Large intestine (tissue), 3 donors: Measurements from ENCODE around the gene CLEC19A. TPM values are rescaled to one million over a fixed set of nuclear protein-coding genes. Genes with fewer than 3 reads are reported as not detected.

Source experiments
- DNase-seq, 2 donors: peaks; one replicate each; pipeline versions ENCODE4 v3.0.0 to v3.0.0-alpha.2; 2013
- H3K27ac ChIP-seq: one replicate; pipeline ENCODE4 v1.5.1; 2013; ENCODE audit warnings: low read length
- H3K27me3 ChIP-seq: 2 replicates; pipeline ENCODE4 v1.6.1; 2013; ENCODE audit warnings: low read length; ENCODE audit not compliant: control insufficient read depth, insufficient read depth
- H3K36me3 ChIP-seq: 2 replicates; pipeline ENCODE4 v1.6.1; 2013; ENCODE audit warnings: low read length; ENCODE audit not compliant: control insufficient read depth, insufficient read depth
- H3K4me1 ChIP-seq: one replicate; pipeline ENCODE4 v1.6.1; 2013; ENCODE audit warnings: low read length; ENCODE audit not compliant: control insufficient read depth, insufficient read depth
- H3K4me3 ChIP-seq: one replicate; pipeline ENCODE4 v1.5.1; 2013; ENCODE audit warnings: low read length
- H3K9me3 ChIP-seq: one replicate; pipeline ENCODE4 v1.6.1; 2013; ENCODE audit warnings: mild to moderate bottlenecking, low read depth, low read length, moderate library complexity; ENCODE audit not compliant: control insufficient read depth
- WGBS: methylation state at CpG from one replicate; pipeline ENCODE4 v1.1.5; 2013; ENCODE audit warnings: low lambda C conversion rate; ENCODE audit not compliant: insufficient coverage; 5-methylcytosine and 5-hydroxymethylcytosine counted together
- polyA plus RNA-seq: library from polyadenylated mRNA; unstranded; fragments of 120-200 nt; gene quantifications from one replicate; pipeline ENCODE4 v1.2.1, GENCODE V29; 2013

The CLEC19A gene
- polyA plus RNA-seq, 1 donor = not detected

GRCh38 chr16:19252904-19253303 lies 32.6 kb upstream of the CLEC19A start:
- H3K4me1 ChIP-seq = no peaks in the 10 kb centered on the region
- H3K27ac ChIP-seq = no peak overlapping the region
- DNase-seq = no peak
- no peaks in the 10 kb centered on the region for H3K36me3 ChIP-seq
- no peaks in the 10 kb centered on the region for H3K9me3 ChIP-seq
- no peak overlapping the region for H3K4me3 ChIP-seq
- H3K27me3 ChIP-seq = no peaks in the 10 kb centered on the region
- WGBS = no CpG with 5 or more reads among the region's 2 CpGs

DNA sequence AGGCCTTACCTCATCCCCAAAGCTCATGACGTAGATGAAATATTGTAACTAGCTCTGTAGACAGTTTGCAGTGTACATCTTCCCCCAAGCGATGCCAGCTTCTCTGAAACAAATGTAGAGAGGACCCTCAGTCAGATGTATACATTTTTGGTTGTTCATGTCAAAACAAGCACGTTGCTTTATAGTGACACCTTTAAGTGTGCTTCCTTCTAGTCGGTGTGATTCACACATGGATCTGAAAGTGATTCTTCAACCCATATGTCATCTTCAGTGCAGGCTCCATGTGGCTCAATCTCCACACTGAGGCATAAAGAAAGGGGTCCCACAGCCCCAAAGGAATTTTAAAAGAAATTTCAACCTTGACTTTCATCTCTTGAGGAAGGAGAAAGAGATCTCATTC lies 30.9 kb upstream of the CLEC19A start:
- no peaks in the 10 kb centered on the region for H3K36me3 ChIP-seq
- DNase-seq = no peak
- WGBS = no CpG with 5 or more reads among the region's 4 CpGs
- H3K4me3 ChIP-seq = no peak overlapping the region
- no peaks in the 10 kb centered on the region for H3K9me3 ChIP-seq
- H3K27ac ChIP-seq = no peak overlapping the region
- H3K4me1 ChIP-seq = no peaks in the 10 kb centered on the region
- no peaks in the 10 kb centered on the region for H3K27me3 ChIP-seq

GRCh38 chr16:19264123-19264673 lies 21.3 kb upstream of the CLEC19A start:
- WGBS = 100% methylated on average over 1 of the region's 4 CpGs

GRCh38 chr16:19265380-19265930 lies 20.1 kb upstream of the CLEC19A start:
- H3K27ac ChIP-seq = no peak overlapping the region
- WGBS = 100% methylated on average over 2 of the region's 9 CpGs
- H3K4me3 ChIP-seq = no peak overlapping the region
- no peak for DNase-seq
- H3K9me3 ChIP-seq = no peaks in the 10 kb centered on the region
- H3K4me1 ChIP-seq = no peaks in the 10 kb centered on the region
- no peaks in the 10 kb centered on the region for H3K27me3 ChIP-seq
- no peaks in the 10 kb centered on the region for H3K36me3 ChIP-seq

More at GRCh38 chr16:19264123-19264673, 21.3 kb upstream of the CLEC19A start:
- no peaks in the 10 kb centered on the region for H3K9me3 ChIP-seq
- DNase-seq = no peak
- H3K36me3 ChIP-seq = no peaks in the 10 kb centered on the region
- H3K27me3 ChIP-seq = no peaks in the 10 kb centered on the region
- no peak overlapping the region for H3K4me3 ChIP-seq
- H3K27ac ChIP-seq = no peak overlapping the region
- no peaks in the 10 kb centered on the region for H3K4me1 ChIP-seq

GRCh38 chr16:19266774-19267173 lies 18.8 kb upstream of the CLEC19A start:
- H3K9me3 ChIP-seq = no peaks in the 10 kb centered on the region
- no peaks in the 10 kb centered on the region for H3K27me3 ChIP-seq
- H3K4me3 ChIP-seq = no peak overlapping the region
- no peak for DNase-seq
- WGBS = no CpG with 5 or more reads among the region's 11 CpGs
- H3K27ac ChIP-seq = no peak overlapping the region
- no peaks in the 10 kb centered on the region for H3K4me1 ChIP-seq
- no peaks in the 10 kb centered on the region for H3K36me3 ChIP-seq

- H3K27me3 ChIP-seq = no peaks in the 10 kb centered on the region
- H3K36me3 ChIP-seq = no peaks in the 10 kb centered on the region
- no peak overlapping the region for H3K27ac ChIP-seq
- no peaks in the 10 kb centered on the region for H3K4me1 ChIP-seq
- no peak overlapping the region for H3K4me3 ChIP-seq
- WGBS = no CpG with 5 or more reads among the region's 2 CpGs
- no peaks in the 10 kb centered on the region for H3K9me3 ChIP-seq
- no peak for DNase-seq
These were observed 16.4 kb upstream of the CLEC19A start for GRCh38 chr16:19269098-19269497.

DNA sequence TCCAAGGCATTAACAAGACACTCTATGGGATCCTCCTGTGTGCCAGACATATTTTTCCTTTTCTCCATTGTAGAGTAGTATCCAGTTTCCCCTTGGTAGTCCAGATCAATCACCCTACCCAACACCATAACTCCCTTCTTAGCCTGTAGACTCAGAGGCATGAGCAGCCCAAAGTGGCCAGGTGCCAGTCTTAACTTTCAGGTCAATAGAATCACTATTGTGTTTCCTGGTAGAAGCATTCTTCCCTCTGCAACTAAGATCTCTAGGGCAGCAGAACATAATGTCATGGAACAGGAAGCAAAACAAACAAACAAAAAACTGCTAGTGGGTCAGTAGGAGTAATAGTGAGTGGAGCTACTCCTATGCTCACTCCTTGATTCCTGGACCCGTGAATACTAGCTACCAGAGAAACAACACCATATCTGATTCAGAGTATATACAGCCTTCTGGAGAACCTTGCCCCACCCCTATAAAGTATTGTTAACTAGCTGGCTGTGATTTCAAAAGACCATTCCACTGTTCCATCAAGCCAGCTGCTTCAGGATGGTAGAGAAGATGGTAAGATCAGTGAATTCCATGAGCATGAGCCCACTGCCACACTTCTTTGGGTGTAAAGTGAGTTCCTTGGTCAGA lies 11.2 kb upstream of the CLEC19A start:
- Histone ChIP-seq H3K27ac (no peak overlapping the region), H3K4me3 (no peak overlapping the region), H3K9me3 (no peaks in the 10 kb centered on the region), H3K27me3 (no peaks in the 10 kb centered on the region), H3K36me3 (no peaks in the 10 kb centered on the region), H3K4me1 (no peaks in the 10 kb centered on the region)
- DNase-seq = no peak
- WGBS = no CpG with 5 or more reads among the region's 1 CpG

- H3K4me3 ChIP-seq = no peak overlapping the region
- no peak overlapping the region for H3K27ac ChIP-seq
- no peak for DNase-seq
- WGBS = no CpG with 5 or more reads among the region's 2 CpGs
- no peaks in the 10 kb centered on the region for H3K9me3 ChIP-seq
- no peaks in the 10 kb centered on the region for H3K4me1 ChIP-seq
- H3K27me3 ChIP-seq = no peaks in the 10 kb centered on the region
- no peaks in the 10 kb centered on the region for H3K36me3 ChIP-seq
These were observed 7.1 kb upstream of the CLEC19A start for GRCh38 chr16:19278403-19278802.

DNA sequence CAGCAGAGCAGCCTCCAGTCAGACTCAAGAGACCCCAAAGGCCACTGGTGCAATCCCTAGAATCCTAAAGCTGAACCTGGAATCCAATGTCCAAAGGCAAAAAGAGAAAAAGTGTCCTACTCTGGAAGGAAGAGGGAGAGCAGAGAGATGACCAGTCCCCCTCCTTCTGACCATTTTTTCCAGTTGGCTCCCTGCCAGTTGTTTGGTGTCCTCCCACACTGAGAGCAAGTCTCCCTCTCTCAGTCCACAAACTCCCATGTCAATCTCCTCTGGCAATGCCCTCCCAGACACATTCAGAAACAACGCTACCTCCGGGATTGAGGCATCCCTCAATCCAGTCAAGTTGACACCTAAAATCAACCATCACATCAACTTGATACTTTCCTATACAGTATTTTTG lies 4.3 kb upstream of the CLEC19A start:
- Histone ChIP-seq H3K27me3 (no peaks in the 10 kb centered on the region), H3K27ac (no peak overlapping the region), H3K9me3 (no peaks in the 10 kb centered on the region), H3K36me3 (no peaks in the 10 kb centered on the region), H3K4me3 (no peak overlapping the region), H3K4me1 (no peaks in the 10 kb centered on the region)
- no peak for DNase-seq
- WGBS = no CpG with 5 or more reads among the region's 2 CpGs

- no peak for DNase-seq
- no peaks in the 10 kb centered on the region for H3K36me3 ChIP-seq
- H3K4me3 ChIP-seq = no peak overlapping the region
- H3K4me1 ChIP-seq = no peaks in the 10 kb centered on the region
- no peaks in the 10 kb centered on the region for H3K9me3 ChIP-seq
- H3K27me3 ChIP-seq = no peaks in the 10 kb centered on the region
- 73% methylated on average over 2 of the region's 3 CpGs for WGBS
- H3K27ac ChIP-seq = no peak overlapping the region
These were observed 3.4 kb upstream of the CLEC19A start for GRCh38 chr16:19282101-19282500.

GRCh38 chr16:19283637-19284036 lies 1.9 kb upstream of the CLEC19A start:
- Histone ChIP-seq H3K27ac (no peak overlapping the region), H3K9me3 (no peaks in the 10 kb centered on the region), H3K36me3 (no peaks in the 10 kb centered on the region), H3K4me1 (no peaks in the 10 kb centered on the region), H3K27me3 (no peaks in the 10 kb centered on the region), H3K4me3 (no peak overlapping the region)
- DNase-seq = no peak
- WGBS = no CpG with 5 or more reads among the region's 2 CpGs
